Fibroblast of lung (primary cell): ENCODE data around the gene ZBBX. TPM values are rescaled to one million over a fixed set of nuclear protein-coding genes. Genes with fewer than 3 reads are reported as not detected.
"Not testable (repeated sequence)": the region's sequence is repeated elsewhere in the genome, so short reads cannot be mapped to it uniquely, and the experiment has no call there.

ENCODE experiments used
- DNase-seq, 2 donors: peaks; one replicate each; pipeline versions ENCODE4 v3.0.0 to v3.0.0-alpha.2; 2010; ENCODE audit warnings: low read depth in 2 of 2
- H2AFZ ChIP-seq: 2 replicates; pipeline ENCODE4 v1.5.1; 2012; ENCODE audit warnings: low read length, control low read depth, inconsistent platforms
- H3K27ac ChIP-seq: 2 replicates; pipeline ENCODE4 v1.5.1; 2011; ENCODE audit warnings: low read length, control low read depth; ENCODE audit not compliant: insufficient read depth
- H3K27me3 ChIP-seq: 2 replicates; pipeline ENCODE4 v1.5.1; 2011; ENCODE audit warnings: mild to moderate bottlenecking, low read length; ENCODE audit not compliant: control insufficient read depth, insufficient read depth
- H3K36me3 ChIP-seq: 2 replicates; pipeline ENCODE4 v1.5.1; 2011; ENCODE audit warnings: low read length; ENCODE audit not compliant: control insufficient read depth, insufficient read depth
- H3K4me1 ChIP-seq: 2 replicates; pipeline ENCODE4 v1.5.1; 2011; ENCODE audit warnings: low read length; ENCODE audit not compliant: control insufficient read depth, insufficient read depth; ENCODE audit errors: extremely low read depth
- H3K4me2 ChIP-seq: 2 replicates; pipeline ENCODE4 v1.5.1; 2011; ENCODE audit warnings: low read length, control low read depth; ENCODE audit not compliant: insufficient read depth; ENCODE audit errors: extremely low read depth
- H3K4me3 ChIP-seq, 4 experiments: fragments of 200-600 bp in 1 of 4; sonication (generic) in 1 of 4; replicated peaks in 1 of 4; 2 replicates each; pipeline ENCODE4 v1.5.1; 2011 to 2016; ENCODE audit warnings: low read length in 4 of 4, low read depth in 3 of 4, mild to moderate bottlenecking in 3 of 4, control low read depth in 2 of 4, inconsistent platforms in 1 of 4, mixed read lengths in 1 of 4; ENCODE audit not compliant: insufficient read depth in 1 of 4; ENCODE audit errors: control extremely low read depth in 1 of 4
- H3K79me2 ChIP-seq: 2 replicates; pipeline ENCODE4 v1.5.1; 2012; ENCODE audit warnings: mild to moderate bottlenecking, low read length, inconsistent platforms; ENCODE audit not compliant: control insufficient read depth, insufficient read depth
- H3K9ac ChIP-seq: 2 replicates; pipeline ENCODE4 v1.5.1; 2011; ENCODE audit warnings: mild to moderate bottlenecking, low read length, control low read depth; ENCODE audit not compliant: insufficient read depth
- H3K9me3 ChIP-seq: 2 replicates; pipeline ENCODE4 v1.5.1; 2012; ENCODE audit warnings: low read depth, low read length; ENCODE audit not compliant: control insufficient read depth, insufficient read depth
- H4K20me1 ChIP-seq: 2 replicates; pipeline ENCODE4 v1.5.1; 2011; ENCODE audit warnings: low read length; ENCODE audit not compliant: control insufficient read depth, insufficient read depth; ENCODE audit errors: extremely low read depth
- CTCF ChIP-seq, 2 donors: IDR thresholded peaks in 1 of 2; conservative IDR thresholded peaks in 1 of 2; 1 replicate in 1 of 2; 2 replicates in 1 of 2; pipeline ENCODE4 v1.5.1; 2011 to 2012; ENCODE audit warnings: low read length in 2 of 2, control low read depth in 1 of 2, inconsistent platforms in 1 of 2, low read depth in 1 of 2, mild to moderate bottlenecking in 1 of 2
- EZH2 ChIP-seq: IDR thresholded peaks from 2 replicates; pipeline ENCODE4 v1.5.1; 2012; ENCODE audit warnings: low read length, control low read depth, mild to moderate bottlenecking; ENCODE audit errors: missing control alignments
- polyA minus RNA-seq: library from RNA; depleted of rRNA, polyadenylated mRNA; stranded (reverse); fragments of >200 nt; gene quantifications from 2 replicates; pipeline ENCODE4 v1.2.3, GENCODE V29; 2011; ENCODE audit warnings: low replicate concordance
- polyA plus RNA-seq, 2 donors: library from polyadenylated mRNA; depleted of rRNA in 1 of 2; stranded (reverse) in 1 of 2; unstranded in 1 of 2; fragments of >200 nt; gene quantifications; 2 replicates each; pipeline ENCODE4 v1.2.1, GENCODE V29; 2011 to 2012; ENCODE audit warnings: missing spikeins in 1 of 2
- total RNA-seq: library from RNA; depleted of rRNA; stranded (reverse); fragments of >200 nt; gene quantifications from 2 replicates; pipeline ENCODE4 v1.2.1, GENCODE V29; 2014

The ZBBX gene, protein sequence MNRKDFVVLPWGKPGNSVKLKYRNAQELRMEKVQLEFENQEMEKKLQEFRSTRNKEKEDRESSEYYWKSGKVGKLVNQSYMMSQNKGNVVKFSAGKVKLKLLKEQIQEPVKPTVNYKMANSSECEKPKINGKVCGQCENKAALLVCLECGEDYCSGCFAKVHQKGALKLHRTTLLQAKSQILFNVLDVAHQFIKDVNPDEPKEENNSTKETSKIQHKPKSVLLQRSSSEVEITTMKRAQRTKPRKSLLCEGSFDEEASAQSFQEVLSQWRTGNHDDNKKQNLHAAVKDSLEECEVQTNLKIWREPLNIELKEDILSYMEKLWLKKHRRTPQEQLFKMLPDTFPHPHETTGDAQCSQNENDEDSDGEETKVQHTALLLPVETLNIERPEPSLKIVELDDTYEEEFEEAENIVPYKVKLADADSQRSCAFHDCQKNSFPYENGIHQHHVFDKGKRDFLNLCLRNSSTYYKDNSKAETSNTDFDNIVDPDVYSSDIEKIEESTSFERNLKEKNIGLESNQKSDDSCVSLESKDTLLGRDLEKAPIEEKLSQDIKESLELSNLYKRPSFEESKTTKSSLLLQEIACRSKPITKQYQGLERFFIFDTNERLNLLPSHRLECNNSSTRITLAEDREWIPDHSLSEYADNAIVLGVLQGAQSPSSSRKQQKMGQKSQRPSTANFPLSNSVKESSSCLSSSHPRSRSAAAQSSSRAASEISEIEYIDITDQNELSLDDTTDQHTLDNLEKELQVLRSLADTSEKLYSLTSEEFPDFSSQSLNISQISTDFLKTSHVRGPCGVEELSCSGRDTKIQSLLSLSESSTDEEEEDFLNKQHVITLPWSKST
- 0.17 TPM in 1 of 2 replicates, not detected in the other for total RNA-seq
- not detected in 2 replicates for polyA plus RNA-seq
- polyA plus RNA-seq (2012), result not detected in 2 replicates
- polyA minus RNA-seq, result not detected in 2 replicates

GRCh38 chr3:167380004-167380689 lies at the start of gene ZBBX:
Gene ZBBX (minus strand): TSS chr3:167380297. CDS start chr3:167372901, 7,396 bp downstream.
- H4K20me1 ChIP-seq, result no peaks in the 10 kb centered on the region
- TF ChIP-seq CTCF (conservative IDR thresholded peaks at IDR 0.05 in 1 of 2, IDR thresholded peaks at IDR 0.05 in 1 of 2; ENCODE audit: low read depth in 1 of 2, low read length in 2 of 2), result peak; percentile 96 to 97
- TF ChIP-seq EZH2, result no peak
- H2AFZ ChIP-seq, result peak within 1 kb of the TSS; percentile 80
- no peaks in the 10 kb centered on the region for H3K9me3 ChIP-seq
- H3K79me2 ChIP-seq, result no peaks in the 10 kb centered on the region
- no peak within 1 kb of the TSS for H3K27ac ChIP-seq
- no peaks in the 10 kb centered on the region for H3K4me1 ChIP-seq
- no peaks in the 10 kb centered on the region for H3K36me3 ChIP-seq
- H3K4me2 ChIP-seq, result peak within 1 kb of the TSS; percentile 92
- DNase-seq, result peak; percentile 68 to 76
- no peak within 1 kb of the TSS for H3K9ac ChIP-seq
- no peaks in the 10 kb centered on the region for H3K27me3 ChIP-seq
- H3K4me3 ChIP-seq, result peak within 1 kb of the TSS; percentile 57 to 66 (median 61)

- H2AFZ ChIP-seq, H3K27ac ChIP-seq, H3K4me1 ChIP-seq, H3K79me2 ChIP-seq, H3K4me2 ChIP-seq, DNase-seq, H3K27me3 ChIP-seq, H3K4me3 ChIP-seq, H3K36me3 ChIP-seq, H4K20me1 ChIP-seq, H3K9ac ChIP-seq, H3K9me3 ChIP-seq: not testable (repeated sequence)
These were observed 46.9 kb upstream of the ZBBX start for GRCh38 chr3:167426962-167427361.

- H2AFZ ChIP-seq, H3K27ac ChIP-seq, H3K27me3 ChIP-seq, H3K9me3 ChIP-seq, DNase-seq, H3K4me1 ChIP-seq, H3K79me2 ChIP-seq, H3K4me2 ChIP-seq, H3K4me3 ChIP-seq, H4K20me1 ChIP-seq, H3K36me3 ChIP-seq, H3K9ac ChIP-seq: not testable (repeated sequence)
These were observed 42.3 kb upstream of the ZBBX start for GRCh38 chr3:167422396-167422795.
